Astrocyte (in vitro differentiated cells and primary cell): ENCODE measurements around the gene TCAIM.

Experiments
- CTCF ChIP-seq: IDR thresholded peaks from 2 replicates; pipeline ENCODE4 v1.5.1; 2011; ENCODE audit warnings: low read depth, mild to moderate bottlenecking, inconsistent platforms, low read length, moderate library complexity; ENCODE audit not compliant: insufficient read depth
- EZH2 ChIP-seq: IDR thresholded peaks from 2 replicates; pipeline ENCODE4 v1.6.1; 2012; ENCODE audit warnings: mild to moderate bottlenecking, low read length, inconsistent platforms; ENCODE audit not compliant: insufficient read depth

- no peak for TF ChIP-seq CTCF
- TF ChIP-seq EZH2, result no peak
Observed at GRCh38 chr3:44398853-44399252, 60.3 kb downstream of the TCAIM start.
